Activated CD8-positive, alpha-beta T cell treated with anti-CD3 and anti-CD28 coated beads, Interleukin-2, amount 10 ng/mL, durations not matched to agents 7 days and 5 days (primary cell): ENCODE data around the gene ITIH2. TPM values are rescaled to one million over a fixed set of nuclear protein-coding genes. Genes with fewer than 3 reads are reported as not detected.

ENCODE experiments used
- ATAC-seq: fragments of 150-1000 bp; cut with Tn5 transposase; one replicate; pipeline ENCODE4 v1.10.0; 2021; ENCODE audit warnings: moderate library complexity
- CTCF ChIA-PET: fragments of 350-600 bp; sonication (Branson Sonifier 250); formaldehyde crosslinking; loops from one replicate; lab custom pipeline; 2021; ENCODE audit warnings: antibody characterized with exemption; lab: Charles Lee
- POLR2A ChIA-PET: fragments of 350-600 bp; sonication (Branson Sonifier 250); formaldehyde crosslinking; loops from one replicate; lab custom pipeline; 2021; ENCODE audit warnings: antibody characterized with exemption; lab: Charles Lee
- DNase-seq: peaks from one replicate; pipeline ENCODE4 v3.0.0-alpha.2; 2020
- H3K27ac Mint-ChIP-seq: one replicate; pipeline ENCODE4 v1.8.0; 2021; ENCODE audit warnings: mild to moderate bottlenecking, mixed read lengths
- H3K27me3 Mint-ChIP-seq: one replicate; pipeline ENCODE4 v1.8.0; 2021; ENCODE audit warnings: low read depth, mixed read lengths
- H3K36me3 Mint-ChIP-seq: one replicate; pipeline ENCODE4 v1.8.0; 2021; ENCODE audit warnings: low read depth, mixed read lengths
- H3K4me1 Mint-ChIP-seq: one replicate; pipeline ENCODE4 v1.8.0; 2021; ENCODE audit warnings: low read depth, mixed read lengths
- H3K4me3 Mint-ChIP-seq: one replicate; pipeline ENCODE4 v1.8.0; 2021; ENCODE audit warnings: mild to moderate bottlenecking, mixed read lengths
- H3K9me3 Mint-ChIP-seq: one replicate; pipeline ENCODE4 v1.8.0; 2022; ENCODE audit warnings: mixed read lengths; ENCODE audit not compliant: insufficient read depth
- total RNA-seq, 2 experiments: library from RNA; stranded (reverse); gene quantifications; one replicate each; pipeline ENCODE4 v1.2.3, GENCODE V29; 2021

The ITIH2 gene
- total RNA-seq, 2 experiments from 2014 or later = not detected

DNA sequence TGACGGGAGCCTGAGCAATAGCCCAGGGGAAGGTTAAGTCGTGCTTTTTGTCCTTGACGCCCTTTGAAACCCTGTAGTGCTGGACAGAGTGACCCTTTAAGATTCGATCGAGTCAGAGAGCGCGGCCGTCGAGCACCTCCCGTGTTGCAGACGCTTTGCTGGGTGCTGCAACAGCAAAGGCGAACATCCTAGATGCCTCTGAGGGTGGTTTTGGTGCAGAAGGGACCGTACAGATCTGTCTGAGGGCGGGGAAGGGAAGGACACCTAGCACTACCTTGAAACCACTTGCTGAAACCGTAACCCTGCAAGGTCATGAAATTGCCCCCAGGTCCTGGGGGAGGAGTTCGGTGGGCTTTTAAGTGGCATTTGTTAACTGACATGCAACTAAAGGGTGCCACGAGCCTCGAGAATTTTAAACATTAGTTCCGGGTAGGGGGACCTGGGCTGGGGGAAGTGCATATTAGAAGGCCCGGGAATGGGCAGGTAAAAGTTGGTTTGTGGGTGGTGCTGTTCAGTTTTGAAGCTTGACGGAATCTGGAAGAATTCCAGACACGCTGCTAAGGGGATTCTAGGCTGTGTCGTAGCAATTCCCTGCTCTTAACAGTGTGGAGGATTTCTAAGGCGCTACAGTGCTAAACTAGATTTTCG, 85.6 kb downstream of the ITIH2 start:
- POLR2A ChIA-PET = interaction anchor here (0.6 to 2.2 kb wide), 9 partner anchors 7 to 304 kb away, joined by 3 to 36 read pairs (median 4); partner anchors contain the start of gene TAF3
- DNase-seq = peak; percentile 45
- CTCF ChIA-PET = interaction anchor here (0.7 to 1.9 kb wide), 3 partner anchors 22 to 263 kb away, joined by 3 to 11 read pairs (median 6); partner anchors contain the start of gene TAF3
- Mint-ChIP-seq H3K4me1 (peaks cover 51% of the 10 kb centered on the region), H3K4me3 (no peak overlapping the region), H3K36me3 (peaks cover 34% of the 10 kb centered on the region), H3K27ac (no peak overlapping the region), H3K27me3 (no peaks in the 10 kb centered on the region), H3K9me3 (no peaks in the 10 kb centered on the region)
- ATAC-seq = peak; percentile 8

- Mint-ChIP-seq H3K27me3 (no peaks in the 10 kb centered on the region), H3K27ac (peak overlapping the region; percentile 10), H3K9me3 (no peaks in the 10 kb centered on the region), H3K36me3 (peaks cover 34% of the 10 kb centered on the region), H3K4me3 (no peak overlapping the region), H3K4me1 (peaks cover 57% of the 10 kb centered on the region)
- POLR2A ChIA-PET = interaction anchor here (1.0 kb wide), 1 partner anchor 29 kb away, joined by 5 read pairs; the partner anchor contains the start of gene TAF3
- no peak for DNase-seq
- ATAC-seq = no peak
- CTCF ChIA-PET = interaction anchor here (1.7 kb wide), 1 partner anchor 264 kb away, joined by 5 read pairs; no protein-coding TSS in a partner anchor
Measured at GRCh38 chr10:7789390-7789789, 86.3 kb downstream of the ITIH2 start.

DNA sequence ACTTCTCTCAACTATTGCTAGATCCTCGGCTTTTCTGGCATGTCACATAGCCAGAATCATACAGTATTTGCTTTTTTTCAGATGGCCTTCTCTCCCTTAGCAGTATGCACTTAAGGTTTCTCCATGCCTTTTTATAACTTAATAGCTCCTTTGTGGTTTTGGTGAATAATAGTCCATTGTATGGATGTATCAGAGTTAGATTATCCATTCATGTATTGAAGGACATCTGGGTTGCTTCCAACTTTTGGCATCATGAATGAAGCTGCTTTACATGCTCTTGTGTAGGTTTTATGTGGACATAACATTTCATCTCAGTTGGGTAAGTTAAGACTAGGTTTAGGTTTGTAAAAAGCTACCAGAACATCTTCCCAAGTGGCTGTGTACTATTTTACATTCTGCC, 89.4 kb downstream of the ITIH2 start:
- ChIA-PET CTCF (interaction anchor here (1.2 to 1.6 kb wide), 3 partner anchors 25 to 267 kb away, joined by 3 to 4 read pairs (median 4); partner anchors contain the start of gene TAF3), POLR2A (no interaction called here)
- Mint-ChIP-seq H3K4me1 (peaks cover 69% of the 10 kb centered on the region), H3K27me3 (no peaks in the 10 kb centered on the region), H3K36me3 (peaks cover 46% of the 10 kb centered on the region), H3K9me3 (no peaks in the 10 kb centered on the region), H3K4me3 (no peak overlapping the region), H3K27ac (no peak overlapping the region)
- no peak for DNase-seq
- no peak for ATAC-seq

GRCh38 chr10:7794251-7795026, 91.3 kb downstream of the ITIH2 start:
- Mint-ChIP-seq H3K4me1 (peaks cover 60% of the 10 kb centered on the region), H3K27me3 (no peaks in the 10 kb centered on the region), H3K36me3 (peaks cover 59% of the 10 kb centered on the region), H3K27ac (no peak overlapping the region), H3K4me3 (no peak overlapping the region), H3K9me3 (no peaks in the 10 kb centered on the region)
- no peak for ATAC-seq
- no peak for DNase-seq
- ChIA-PET POLR2A (no interaction called here), CTCF (no interaction called here)

GRCh38 chr10:7795605-7796004, 92.5 kb downstream of the ITIH2 start:
- no peak overlapping the region for H3K27ac Mint-ChIP-seq

DNA sequence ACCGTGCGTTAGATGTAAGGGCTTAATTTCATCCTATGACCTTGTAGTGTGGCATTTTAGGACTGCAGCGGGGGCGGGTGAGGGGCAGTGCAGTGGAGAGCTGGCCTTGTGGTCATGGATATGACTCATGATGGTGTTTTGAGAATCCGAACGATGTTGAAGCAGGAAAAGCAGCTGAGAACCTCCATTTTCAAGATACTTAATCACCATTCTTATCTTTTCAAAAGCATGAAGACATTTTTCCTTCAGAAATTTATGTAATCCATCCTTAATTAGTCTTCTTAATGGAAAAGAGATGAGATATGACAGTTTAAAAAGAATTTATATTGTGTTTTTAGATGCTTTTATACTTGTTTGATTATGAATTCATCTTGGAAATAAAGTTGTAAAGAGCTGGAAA, 94.5 kb downstream of the ITIH2 start:
- ATAC-seq (no peak), DNase-seq (no peak)
- ChIA-PET POLR2A (interaction anchor here (1.5 kb wide), 1 partner anchor 10 kb away, joined by 7 read pairs; the partner anchor contains the start of genes ATP5F1C and KIN), CTCF (interaction anchor here (0.9 to 1.5 kb wide), 2 partner anchors 35 to 272 kb away, joined by 3 read pairs; no protein-coding TSS in a partner anchor)
- Mint-ChIP-seq H3K27ac (no peak overlapping the region), H3K4me3 (no peak overlapping the region), H3K36me3 (peaks cover 60% of the 10 kb centered on the region), H3K4me1 (peaks cover 33% of the 10 kb centered on the region), H3K9me3 (no peaks in the 10 kb centered on the region), H3K27me3 (no peaks in the 10 kb centered on the region)

More at GRCh38 chr10:7795605-7796004, 92.5 kb downstream of the ITIH2 start:
- POLR2A ChIA-PET = interaction anchor here (1.0 kb wide), 1 partner anchor 7 kb away, joined by 3 read pairs; the partner anchor contains the start of genes ATP5F1C and KIN
- Mint-ChIP-seq H3K27me3 (no peaks in the 10 kb centered on the region), H3K4me3 (no peak overlapping the region), H3K4me1 (peaks cover 51% of the 10 kb centered on the region), H3K36me3 (peaks cover 62% of the 10 kb centered on the region), H3K9me3 (no peaks in the 10 kb centered on the region)
- no peak for ATAC-seq
- CTCF ChIA-PET = no interaction called here
- no peak for DNase-seq

Other genes with a start within 250 kb of the ITIH2 start
- not detected for gene ITIH5, start 36.4 kb upstream of the ITIH2 start, total RNA-seq
- gene KIN, start 84.7 kb downstream of the ITIH2 start, total RNA-seq = 10 to 100 TPM; 14.8 to 17.5 TPM
- 100 to 1,000 TPM; 291 to 293 TPM for gene ATP5F1C, start 84.9 kb downstream of the ITIH2 start, total RNA-seq
- gene TAF3, start 115.2 kb downstream of the ITIH2 start, total RNA-seq = 10 to 100 TPM; 13.7 to 14.6 TPM